Mucosa of rectum (tissue), 2 donors: ENCODE results near the gene EGLN1.

Experiments used
- H3K27ac ChIP-seq, 2 donors: one replicate each; pipeline ENCODE4 v1.7.0; 2013; ENCODE audit warnings: inconsistent platforms in 2 of 2, low read depth in 2 of 2, low read length in 2 of 2
- H3K27me3 ChIP-seq, 2 donors: one replicate each; pipeline ENCODE4 v1.7.0; 2013; ENCODE audit warnings: low read length in 2 of 2; ENCODE audit not compliant: control insufficient read depth in 2 of 2, insufficient read depth in 2 of 2
- H3K36me3 ChIP-seq, 2 donors: one replicate each; pipeline ENCODE4 v1.7.0; 2013; ENCODE audit warnings: low read length in 2 of 2; ENCODE audit not compliant: control insufficient read depth in 2 of 2, insufficient read depth in 2 of 2
- H3K4me1 ChIP-seq, 2 donors: one replicate each; pipeline ENCODE4 v1.7.0; 2013; ENCODE audit warnings: low read length in 2 of 2, mild to moderate bottlenecking in 1 of 2; ENCODE audit not compliant: control insufficient read depth in 2 of 2, insufficient read depth in 2 of 2
- H3K4me3 ChIP-seq, 2 donors: one replicate each; pipeline ENCODE4 v1.7.0; 2013; ENCODE audit warnings: low read length in 2 of 2
- H3K9ac ChIP-seq, 2 donors: one replicate each; pipeline ENCODE4 v1.7.0; 2013; ENCODE audit warnings: low read length in 2 of 2, low read depth in 1 of 2, mild to moderate bottlenecking in 1 of 2
- H3K9me3 ChIP-seq, 2 donors: one replicate each; pipeline ENCODE4 v1.7.0; 2013; ENCODE audit warnings: low read length in 2 of 2; ENCODE audit not compliant: control insufficient read depth in 2 of 2
- donor health status: healthy.
- donor health status: Normal muscosa, but diverticular disease.

The EGLN1 gene

DNA sequence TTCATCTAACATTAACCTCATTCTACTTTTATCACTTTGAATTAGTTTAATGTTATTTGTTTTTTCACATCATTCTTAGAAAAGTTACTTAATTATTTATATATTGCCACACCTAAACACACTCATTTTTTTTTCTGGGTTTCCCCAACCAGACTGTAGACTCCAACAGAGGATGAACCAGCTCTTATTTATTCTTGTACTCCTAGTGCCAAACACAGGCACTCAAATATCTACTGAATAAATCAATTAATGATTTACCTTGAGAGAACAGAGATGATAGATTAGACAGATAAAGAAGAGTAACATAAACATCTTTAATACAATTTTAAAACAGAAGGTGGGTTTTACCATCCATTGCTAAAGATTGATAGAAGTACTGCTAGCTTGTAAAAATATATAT lies 35.6 kb downstream of the EGLN1 start:
- no peaks in the 10 kb centered on the region for H3K9me3 ChIP-seq
- no peak overlapping the region for H3K27ac ChIP-seq
- no peaks in the 10 kb centered on the region for H3K4me1 ChIP-seq
- H3K4me3 ChIP-seq: no peak overlapping the region
- H3K36me3 ChIP-seq: peaks cover 0 to 1% of the 10 kb centered on the region in 2 donors
- no peaks in the 10 kb centered on the region for H3K27me3 ChIP-seq
- no peak overlapping the region for H3K9ac ChIP-seq

DNA sequence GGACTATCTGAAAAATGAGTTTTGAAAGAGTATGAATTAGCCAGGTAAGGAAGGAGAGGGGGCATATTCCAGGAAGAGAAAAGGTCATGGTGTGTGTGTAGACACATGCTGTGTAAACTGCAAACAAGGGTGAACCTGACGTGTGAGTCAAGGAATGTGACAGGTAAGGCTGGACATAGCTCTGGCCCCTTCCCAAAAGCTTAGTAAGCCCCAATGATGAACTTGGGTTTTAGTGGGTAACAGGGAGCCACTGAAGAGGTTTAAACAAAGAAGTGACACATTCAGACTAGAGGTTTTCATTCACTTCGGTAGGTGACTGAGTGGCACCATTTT lies 36.7 kb downstream of the EGLN1 start:
- H3K9me3 ChIP-seq: no peaks in the 10 kb centered on the region
- no peaks in the 10 kb centered on the region for H3K4me1 ChIP-seq
- H3K27me3 ChIP-seq: no peaks in the 10 kb centered on the region
- H3K4me3 ChIP-seq: no peak overlapping the region
- H3K27ac ChIP-seq: no peak overlapping the region
- peaks cover 0 to 1% of the 10 kb centered on the region in 2 donors for H3K36me3 ChIP-seq
- no peak overlapping the region for H3K9ac ChIP-seq

DNA sequence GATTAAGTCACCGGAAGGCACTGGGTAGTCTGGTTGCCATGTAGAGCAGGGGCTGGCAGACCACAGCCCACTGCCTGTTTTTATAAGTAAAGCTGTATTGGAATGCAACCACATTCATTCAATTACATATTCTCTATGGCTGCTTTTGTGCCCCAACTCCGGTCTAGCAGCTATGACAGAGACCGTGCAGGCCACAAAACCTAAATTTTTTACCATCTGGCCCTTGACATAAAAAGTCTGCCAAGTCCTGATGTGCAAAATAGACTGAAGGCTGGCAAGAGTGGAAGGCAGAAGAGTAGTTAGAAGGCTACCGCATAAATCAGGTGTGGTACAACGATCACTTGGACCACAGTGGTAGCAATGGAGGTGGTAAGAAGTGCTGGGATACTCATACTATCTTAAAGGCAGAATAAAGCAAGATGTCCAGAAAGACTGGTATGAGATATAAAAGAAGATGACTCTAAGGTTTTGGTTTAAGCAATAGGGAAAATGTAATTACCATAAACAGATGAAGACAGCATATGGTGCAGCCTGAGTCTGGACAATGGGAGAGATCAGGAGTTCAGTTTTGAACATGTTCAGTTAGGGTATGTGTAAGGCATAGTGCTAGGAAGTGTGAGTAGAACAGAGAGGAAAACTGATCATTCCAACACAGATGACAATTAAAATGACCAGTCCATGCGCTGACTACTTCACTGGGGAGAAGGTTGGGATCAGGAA lies 37.2 kb downstream of the EGLN1 start:
- Histone ChIP-seq H3K36me3 (peaks cover 0 to 1% of the 10 kb centered on the region in 2 donors), H3K9ac (no peak overlapping the region), H3K27me3 (no peaks in the 10 kb centered on the region), H3K4me3 (no peak overlapping the region), H3K4me1 (no peaks in the 10 kb centered on the region), H3K9me3 (no peaks in the 10 kb centered on the region), H3K27ac (no peak overlapping the region)

DNA sequence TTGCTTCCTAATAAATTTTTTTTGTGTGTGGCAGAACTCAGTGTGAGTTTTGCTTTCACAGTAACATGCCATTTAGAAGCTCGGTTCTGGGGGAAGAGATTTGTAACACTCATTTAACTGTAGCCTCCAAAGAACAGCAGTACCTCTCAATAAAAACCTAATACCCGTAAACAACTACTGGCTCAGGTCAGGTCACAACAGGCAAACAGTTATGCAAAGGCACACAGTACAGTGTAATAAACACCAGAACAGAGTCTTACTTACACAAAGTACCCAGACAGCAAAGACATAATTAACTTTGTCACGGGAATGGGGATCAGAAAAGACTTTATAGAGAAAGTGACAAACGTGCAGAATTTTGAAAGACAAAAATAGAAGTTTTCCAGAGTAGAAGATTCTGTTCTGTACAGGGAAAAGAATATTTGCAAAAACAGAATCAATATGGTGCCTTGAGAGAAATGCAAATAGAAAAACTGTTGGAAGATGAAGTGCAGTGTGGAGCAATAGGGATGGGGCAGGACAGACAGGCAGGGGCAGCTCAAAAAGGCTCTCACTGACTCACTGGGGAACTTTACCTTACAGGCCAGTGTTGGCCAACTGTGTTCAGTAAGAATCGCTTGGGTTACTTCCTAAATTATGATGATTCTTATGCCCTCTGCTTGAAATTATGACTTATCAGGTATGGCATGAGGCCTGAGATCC lies 38.8 kb downstream of the EGLN1 start:
- Histone ChIP-seq H3K9me3 (no peaks in the 10 kb centered on the region), H3K9ac (no peak overlapping the region), H3K4me3 (no peak overlapping the region), H3K4me1 (no peaks in the 10 kb centered on the region), H3K36me3 (peaks cover 0 to 1% of the 10 kb centered on the region in 2 donors), H3K27me3 (no peaks in the 10 kb centered on the region), H3K27ac (no peak overlapping the region)

DNA sequence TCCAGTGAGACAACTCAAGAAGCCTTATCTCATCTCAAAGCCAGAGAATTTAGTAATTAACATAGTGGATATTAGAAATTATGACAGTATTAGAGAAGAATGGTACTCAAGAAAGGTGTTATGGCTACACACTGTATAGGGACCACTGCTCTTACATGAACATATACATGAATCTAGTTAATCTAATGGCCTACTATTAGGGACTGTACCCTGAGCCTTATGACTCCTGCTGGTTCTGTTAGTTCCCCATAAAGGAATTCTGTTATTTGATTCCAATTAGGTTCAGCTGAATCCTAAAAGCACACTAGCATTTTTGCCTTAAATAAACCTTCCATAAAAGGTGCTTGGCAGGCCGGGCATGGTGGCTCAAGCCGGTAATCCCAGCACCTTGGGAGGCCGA lies 39.7 kb downstream of the EGLN1 start:
- no peaks in the 10 kb centered on the region for H3K27me3 ChIP-seq
- H3K9ac ChIP-seq: no peak overlapping the region
- no peak overlapping the region for H3K4me3 ChIP-seq
- no peaks in the 10 kb centered on the region for H3K4me1 ChIP-seq
- no peak overlapping the region for H3K27ac ChIP-seq
- no peaks in the 10 kb centered on the region for H3K9me3 ChIP-seq
- H3K36me3 ChIP-seq: peaks cover 0 to 1% of the 10 kb centered on the region in 2 donors

DNA sequence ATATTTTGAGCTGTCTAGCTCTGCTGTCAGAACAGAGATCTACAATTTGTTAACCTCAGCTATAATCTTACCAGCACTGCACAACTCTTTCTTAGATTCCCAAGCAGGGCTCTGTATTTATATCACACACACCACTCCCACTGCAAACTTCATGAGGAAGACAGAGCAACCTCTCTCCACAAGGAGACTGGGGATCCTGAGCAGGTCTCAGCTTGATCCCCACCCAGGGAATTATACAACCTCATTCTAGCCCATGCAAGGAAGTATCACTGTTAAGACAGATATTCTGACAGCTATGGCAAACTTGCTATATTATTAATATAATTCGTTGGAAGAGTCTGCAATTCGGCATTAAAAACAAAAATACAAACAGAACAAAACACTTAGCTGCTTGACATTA lies 40.4 kb downstream of the EGLN1 start:
- H3K4me1 ChIP-seq: peaks cover 0 to 4% of the 10 kb centered on the region in 2 donors
- H3K36me3 ChIP-seq: peaks cover 0 to 1% of the 10 kb centered on the region in 2 donors
- no peaks in the 10 kb centered on the region for H3K9me3 ChIP-seq
- H3K4me3 ChIP-seq: no peak overlapping the region
- H3K27me3 ChIP-seq: no peaks in the 10 kb centered on the region
- no peak overlapping the region for H3K9ac ChIP-seq
- H3K27ac ChIP-seq: no peak overlapping the region

DNA sequence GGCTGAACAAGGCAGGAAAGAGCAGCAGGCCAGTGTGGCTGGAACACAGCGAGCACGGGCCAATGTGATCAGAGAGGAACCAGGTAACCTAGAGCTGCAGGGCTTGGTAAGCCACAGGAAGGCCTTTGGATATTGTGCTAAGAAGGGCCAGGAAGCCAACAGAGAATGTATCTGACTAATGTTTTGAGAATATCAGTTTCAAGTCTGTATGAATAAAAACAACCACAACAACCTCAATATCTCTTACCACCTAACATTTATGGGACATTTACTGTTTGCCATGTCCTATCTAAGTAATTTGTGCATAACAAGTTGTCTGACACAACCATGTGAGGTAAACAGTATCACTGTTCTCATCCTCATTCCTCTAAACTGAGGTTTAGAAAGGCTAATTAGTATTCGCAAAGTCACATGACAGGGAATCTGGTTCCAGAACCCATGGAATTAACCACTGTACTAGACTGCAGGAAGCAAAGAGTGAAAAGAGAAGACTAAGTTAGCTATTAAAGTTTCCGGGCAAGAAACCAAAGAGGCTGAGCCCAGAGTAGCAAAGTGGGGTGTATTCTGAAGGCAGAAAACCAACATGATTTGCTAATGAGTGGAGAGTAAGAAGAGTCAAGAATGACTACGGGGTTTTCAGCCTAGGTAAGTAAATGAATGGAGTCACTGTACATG lies 45.1 kb downstream of the EGLN1 start:
- H3K27ac ChIP-seq: no peak overlapping the region
- peaks cover 0 to 7% of the 10 kb centered on the region in 2 donors for H3K4me1 ChIP-seq
- H3K4me3 ChIP-seq: no peak overlapping the region
- H3K9me3 ChIP-seq: no peaks in the 10 kb centered on the region
- no peaks in the 10 kb centered on the region for H3K27me3 ChIP-seq
- H3K9ac ChIP-seq: no peak overlapping the region
- H3K36me3 ChIP-seq: no peaks in the 10 kb centered on the region

DNA sequence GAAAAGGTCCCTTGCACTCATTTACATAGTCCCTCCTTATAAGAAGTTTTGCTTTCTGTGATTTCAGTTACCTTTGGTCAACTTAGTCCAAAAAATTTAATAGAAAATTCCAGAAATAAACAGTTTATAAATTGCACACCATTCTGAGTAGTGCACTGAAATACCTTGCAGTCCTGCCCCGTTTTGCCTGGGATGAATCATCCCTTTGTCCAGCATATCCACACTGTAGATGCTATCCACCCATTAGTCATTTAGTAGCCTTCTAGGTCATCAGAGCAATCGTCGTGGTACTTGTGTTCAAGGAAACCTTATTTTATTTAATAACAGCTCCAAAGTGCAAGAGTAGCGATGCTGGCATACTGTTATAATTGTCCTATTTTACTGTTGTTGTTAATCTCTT lies 46.0 kb downstream of the EGLN1 start:
- no peak overlapping the region for H3K27ac ChIP-seq
- H3K4me1 ChIP-seq: peaks cover 0 to 7% of the 10 kb centered on the region in 2 donors

DNA sequence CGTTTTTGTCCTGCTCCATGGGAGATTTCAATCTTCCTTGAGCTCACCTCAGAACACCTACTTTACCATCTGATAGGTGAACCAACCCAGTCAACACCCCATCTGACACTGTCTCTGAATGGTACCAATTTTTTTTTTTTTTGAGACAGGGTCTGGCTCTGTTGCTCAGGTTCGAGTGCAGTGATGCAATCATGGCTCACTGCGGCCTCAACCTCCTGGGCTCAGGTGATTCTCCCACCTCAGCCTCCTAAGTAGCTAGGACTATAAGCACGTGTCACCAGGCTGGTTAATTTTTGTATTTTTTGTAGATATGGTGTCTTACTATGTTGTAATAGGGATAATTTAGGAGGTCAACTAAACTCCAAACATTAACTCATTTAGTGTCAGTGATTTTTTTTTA lies 47.7 kb downstream of the EGLN1 start:
- Histone ChIP-seq H3K9ac (no peak overlapping the region), H3K9me3 (no peaks in the 10 kb centered on the region), H3K27ac (no peak overlapping the region), H3K27me3 (no peaks in the 10 kb centered on the region), H3K4me1 (peaks cover 0 to 7% of the 10 kb centered on the region in 2 donors), H3K4me3 (no peak overlapping the region), H3K36me3 (peaks cover 1 to 3% of the 10 kb centered on the region in 2 donors)

More for the DNA sequence above, 46.0 kb downstream of the EGLN1 start:
- no peak overlapping the region for H3K9ac ChIP-seq
- H3K4me3 ChIP-seq: no peak overlapping the region
- H3K9me3 ChIP-seq: no peaks in the 10 kb centered on the region
- H3K36me3 ChIP-seq: no peaks in the 10 kb centered on the region
- H3K27me3 ChIP-seq: no peaks in the 10 kb centered on the region

DNA sequence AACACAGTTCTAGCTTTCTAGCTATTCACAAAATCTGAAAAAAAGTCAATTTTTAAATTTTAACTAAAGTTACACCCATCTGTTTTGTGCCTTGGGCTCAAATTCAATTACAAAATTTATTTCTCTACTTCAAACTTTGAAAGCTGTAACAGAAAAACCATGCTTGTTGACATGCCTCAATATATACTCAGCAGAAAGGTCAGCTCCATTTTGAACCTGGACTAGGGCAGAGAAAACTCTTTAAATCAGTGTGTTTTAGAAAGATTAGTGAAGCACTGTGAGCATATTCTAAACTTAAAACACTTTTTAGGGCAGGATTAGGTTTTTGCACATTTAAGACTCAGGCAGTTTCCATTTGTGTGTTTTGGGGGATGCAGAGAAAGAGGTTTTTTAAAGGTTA lies 49.6 kb downstream of the EGLN1 start:
- Histone ChIP-seq H3K4me3 (no peak overlapping the region), H3K9me3 (no peaks in the 10 kb centered on the region), H3K36me3 (peaks cover 3 to 7% of the 10 kb centered on the region in 2 donors), H3K27ac (no peak overlapping the region), H3K9ac (no peak overlapping the region), H3K27me3 (no peaks in the 10 kb centered on the region), H3K4me1 (peaks cover 0 to 7% of the 10 kb centered on the region in 2 donors)
